ENCODE results near the gene POLR3E.
A peak's percentile ranks its signal among the peaks of the same experiment; 100 is the strongest.

The POLR3E gene

GRCh38 chr16:22297114-22297870 lies at the start of gene POLR3E:
Gene POLR3E, plus strand, starts transcription at chr16:22297409. Its CDS starts 5,560 bp downstream, at chr16:22302969.
- H3K36me3 ChIP-seq (ENCODE audit: control insufficient read depth, insufficient read depth, low read length) = 0 out of 2 replicates have a peak, but pooled peaks cover 3% of the 10 kb centered on the region
- WGBS (ENCODE audit: insufficient coverage, insufficient read length) = no CpG with 5 or more reads among the region's 76 CpGs
- no peaks in the 10 kb centered on the region for H3K4me1 ChIP-seq (ENCODE audit: control insufficient read depth, insufficient read depth, low read length)
- no peaks in the 10 kb centered on the region for H3K27me3 ChIP-seq (ENCODE audit: control insufficient read depth, insufficient read depth, low read length)
- no peak within 1 kb of the TSS for H3K27ac ChIP-seq (ENCODE audit: low read length)
- H3K9me3 ChIP-seq (ENCODE audit: control insufficient read depth, insufficient read depth, low read length) = no peaks in the 10 kb centered on the region
- H3K4me3 ChIP-seq (ENCODE audit: low read length) = peak within 1 kb of the TSS; percentile 73
- peak; percentile 88 for DNase-seq (ENCODE audit: low read depth, low spot score)

GRCh38 chr16:22250522-22250921 lies 46.7 kb upstream of the POLR3E start:
- Histone ChIP-seq H3K36me3 (ENCODE audit: control insufficient read depth, insufficient read depth, low read length) (peaks cover 5% of the 10 kb centered on the region; the same call in 1 of the 2 replicates), H3K27me3 (ENCODE audit: control insufficient read depth, insufficient read depth, low read length) (no peaks in the 10 kb centered on the region), H3K4me1 (ENCODE audit: control insufficient read depth, insufficient read depth, low read length) (no peaks in the 10 kb centered on the region), H3K27ac (ENCODE audit: low read length) (no peak overlapping the region), H3K4me3 (ENCODE audit: low read length) (no peak overlapping the region), H3K9me3 (ENCODE audit: control insufficient read depth, insufficient read depth, low read length) (no peaks in the 10 kb centered on the region)
- no peak for DNase-seq (ENCODE audit: low read depth, low spot score)
- WGBS (ENCODE audit: insufficient coverage, insufficient read length) = no CpG with 5 or more reads among the region's 6 CpGs

DNA sequence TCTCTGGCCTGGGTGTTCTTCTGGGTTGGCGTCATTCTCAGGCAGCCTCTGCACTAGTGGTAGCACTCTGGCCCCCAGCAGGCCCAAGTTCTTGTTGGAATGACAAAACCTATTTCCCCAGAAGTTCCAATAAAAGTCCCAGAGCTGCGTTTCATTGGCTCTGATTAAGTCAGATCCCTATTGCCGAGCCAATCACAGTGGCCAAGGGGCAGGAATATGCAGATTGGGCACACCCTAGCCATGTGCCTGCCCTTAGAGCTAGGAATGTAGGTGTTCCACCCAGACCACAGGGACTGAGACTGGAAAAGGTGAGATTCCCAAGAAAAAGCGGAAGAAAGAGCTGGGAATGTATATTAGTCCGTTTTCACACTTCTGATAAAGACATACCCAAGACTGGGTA lies 44.9 kb upstream of the POLR3E start:
- H3K27me3 ChIP-seq (ENCODE audit: control insufficient read depth, insufficient read depth, low read length) = no peaks in the 10 kb centered on the region
- peak; percentile 4 for DNase-seq (ENCODE audit: low read depth, low spot score)
- H3K36me3 ChIP-seq (ENCODE audit: control insufficient read depth, insufficient read depth, low read length) = peaks cover 13% of the 10 kb centered on the region; the same call in 1 of the 2 replicates
- no CpG with 5 or more reads among the region's 5 CpGs for WGBS (ENCODE audit: insufficient coverage, insufficient read length)
- no peaks in the 10 kb centered on the region for H3K9me3 ChIP-seq (ENCODE audit: control insufficient read depth, insufficient read depth, low read length)
- no peak overlapping the region for H3K27ac ChIP-seq (ENCODE audit: low read length)
- no peaks in the 10 kb centered on the region for H3K4me1 ChIP-seq (ENCODE audit: control insufficient read depth, insufficient read depth, low read length)
- H3K4me3 ChIP-seq (ENCODE audit: low read length) = no peak overlapping the region

DNA sequence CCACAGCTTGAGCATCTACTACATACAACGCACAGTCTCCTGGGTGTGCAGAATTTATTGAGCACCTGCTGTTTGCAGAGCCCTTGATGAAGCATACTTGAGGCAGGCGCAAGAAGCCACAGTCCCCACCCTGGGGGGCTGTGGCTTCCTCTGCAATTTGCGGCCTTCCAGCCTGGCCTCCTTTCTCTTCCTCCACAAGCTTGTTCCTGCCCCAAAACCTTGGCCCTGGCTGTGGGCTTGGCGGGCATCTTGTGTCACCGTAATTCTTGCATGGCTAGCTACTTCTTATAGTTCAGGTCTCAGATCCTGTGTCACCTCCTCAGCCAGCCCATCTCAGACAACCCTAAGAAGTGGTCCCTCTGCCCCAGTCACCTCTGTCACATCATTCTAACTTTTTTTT lies 43.9 kb upstream of the POLR3E start:
- no peaks in the 10 kb centered on the region for H3K4me1 ChIP-seq (ENCODE audit: control insufficient read depth, insufficient read depth, low read length)
- DNase-seq (ENCODE audit: low read depth, low spot score) = no peak
- H3K27ac ChIP-seq (ENCODE audit: low read length) = no peak overlapping the region
- H3K36me3 ChIP-seq (ENCODE audit: control insufficient read depth, insufficient read depth, low read length) = peaks cover 15% of the 10 kb centered on the region
- no peaks in the 10 kb centered on the region for H3K27me3 ChIP-seq (ENCODE audit: control insufficient read depth, insufficient read depth, low read length)
- no CpG with 5 or more reads among the region's 5 CpGs for WGBS (ENCODE audit: insufficient coverage, insufficient read length)
- H3K4me3 ChIP-seq (ENCODE audit: low read length) = no peak overlapping the region
- no peaks in the 10 kb centered on the region for H3K9me3 ChIP-seq (ENCODE audit: control insufficient read depth, insufficient read depth, low read length)

DNA sequence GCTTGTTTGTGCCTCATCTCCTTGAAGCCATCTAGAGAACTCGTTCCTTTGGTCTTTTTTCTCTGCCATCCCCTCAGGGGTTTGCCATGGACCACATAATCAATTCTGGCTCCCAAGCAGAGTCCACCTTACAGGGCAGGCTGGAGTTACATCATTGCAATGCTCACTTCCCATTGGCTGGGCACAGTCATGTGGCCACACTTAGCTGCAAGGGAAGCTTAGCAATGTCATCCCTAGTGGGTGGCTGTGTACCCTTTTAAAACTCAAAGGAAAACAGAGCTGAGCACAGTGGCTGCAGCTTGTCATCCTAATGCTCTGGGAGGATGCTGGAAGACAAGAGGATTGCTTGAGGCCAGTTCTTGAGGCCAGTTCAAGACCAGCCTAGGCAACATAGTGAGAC lies 41.9 kb upstream of the POLR3E start:
- H3K4me3 ChIP-seq (ENCODE audit: low read length) = no peak overlapping the region
- no peak overlapping the region for H3K27ac ChIP-seq (ENCODE audit: low read length)
- H3K36me3 ChIP-seq (ENCODE audit: control insufficient read depth, insufficient read depth, low read length) = peaks cover 16% of the 10 kb centered on the region
- H3K9me3 ChIP-seq (ENCODE audit: control insufficient read depth, insufficient read depth, low read length) = no peaks in the 10 kb centered on the region
- DNase-seq (ENCODE audit: low read depth, low spot score) = no peak
- H3K27me3 ChIP-seq (ENCODE audit: control insufficient read depth, insufficient read depth, low read length) = no peaks in the 10 kb centered on the region
- no peaks in the 10 kb centered on the region for H3K4me1 ChIP-seq (ENCODE audit: control insufficient read depth, insufficient read depth, low read length)
- no CpG with 5 or more reads among the region's 1 CpG for WGBS (ENCODE audit: insufficient coverage, insufficient read length)

GRCh38 chr16:22257440-22257839 lies 39.8 kb upstream of the POLR3E start:
- Histone ChIP-seq H3K9me3 (ENCODE audit: control insufficient read depth, insufficient read depth, low read length) (no peaks in the 10 kb centered on the region), H3K27me3 (ENCODE audit: control insufficient read depth, insufficient read depth, low read length) (no peaks in the 10 kb centered on the region), H3K4me1 (ENCODE audit: control insufficient read depth, insufficient read depth, low read length) (no peaks in the 10 kb centered on the region), H3K36me3 (ENCODE audit: control insufficient read depth, insufficient read depth, low read length) (peaks cover 19% of the 10 kb centered on the region), H3K4me3 (ENCODE audit: low read length) (no peak overlapping the region), H3K27ac (ENCODE audit: low read length) (no peak overlapping the region)
- DNase-seq (ENCODE audit: low read depth, low spot score) = no peak
- WGBS (ENCODE audit: insufficient coverage, insufficient read length) = no CpG with 5 or more reads among the region's 13 CpGs

GRCh38 chr16:22260490-22260889 lies 36.7 kb upstream of the POLR3E start:
- H3K36me3 ChIP-seq (ENCODE audit: control insufficient read depth, insufficient read depth, low read length) = peaks cover 19% of the 10 kb centered on the region

DNA sequence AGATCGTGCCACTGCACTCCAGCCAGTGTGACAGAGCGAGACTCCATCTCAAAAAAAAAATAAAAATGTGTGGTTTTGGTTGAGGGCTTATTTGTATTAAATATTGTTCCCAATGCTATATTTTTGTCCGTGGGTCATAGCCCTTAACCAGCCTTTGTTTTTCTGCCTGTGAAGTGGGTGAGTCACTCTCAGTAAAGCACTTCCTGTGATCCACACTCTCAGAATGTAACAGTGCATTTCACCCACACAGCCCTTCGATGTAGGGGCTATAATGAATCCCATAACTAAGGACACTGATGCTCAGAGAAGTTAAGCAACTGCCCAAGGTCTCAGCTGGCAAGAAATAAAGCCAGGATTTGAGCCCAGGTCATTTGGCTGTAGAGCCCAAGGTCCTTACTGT lies 34.7 kb upstream of the POLR3E start:
- no peak overlapping the region for H3K27ac ChIP-seq (ENCODE audit: low read length)
- H3K4me1 ChIP-seq (ENCODE audit: control insufficient read depth, insufficient read depth, low read length) = no peaks in the 10 kb centered on the region
- H3K9me3 ChIP-seq (ENCODE audit: control insufficient read depth, insufficient read depth, low read length) = no peaks in the 10 kb centered on the region
- H3K36me3 ChIP-seq (ENCODE audit: control insufficient read depth, insufficient read depth, low read length) = peaks cover 9% of the 10 kb centered on the region
- WGBS (ENCODE audit: insufficient coverage, insufficient read length) = no CpG with 5 or more reads among the region's 4 CpGs
- H3K4me3 ChIP-seq (ENCODE audit: low read length) = no peak overlapping the region
- no peaks in the 10 kb centered on the region for H3K27me3 ChIP-seq (ENCODE audit: control insufficient read depth, insufficient read depth, low read length)
- no peak for DNase-seq (ENCODE audit: low read depth, low spot score)

More at GRCh38 chr16:22260490-22260889, 36.7 kb upstream of the POLR3E start:
- no CpG with 5 or more reads among the region's 3 CpGs for WGBS (ENCODE audit: insufficient coverage, insufficient read length)
- H3K27ac ChIP-seq (ENCODE audit: low read length) = no peak overlapping the region
- no peaks in the 10 kb centered on the region for H3K4me1 ChIP-seq (ENCODE audit: control insufficient read depth, insufficient read depth, low read length)
- no peak for DNase-seq (ENCODE audit: low read depth, low spot score)
- H3K9me3 ChIP-seq (ENCODE audit: control insufficient read depth, insufficient read depth, low read length) = no peaks in the 10 kb centered on the region
- no peaks in the 10 kb centered on the region for H3K27me3 ChIP-seq (ENCODE audit: control insufficient read depth, insufficient read depth, low read length)
- H3K4me3 ChIP-seq (ENCODE audit: low read length) = no peak overlapping the region

- Histone ChIP-seq H3K4me3 (ENCODE audit: low read length) (no peak overlapping the region), H3K36me3 (ENCODE audit: control insufficient read depth, insufficient read depth, low read length) (peaks cover 8% of the 10 kb centered on the region), H3K27ac (ENCODE audit: low read length) (no peak overlapping the region), H3K27me3 (ENCODE audit: control insufficient read depth, insufficient read depth, low read length) (no peaks in the 10 kb centered on the region), H3K9me3 (ENCODE audit: control insufficient read depth, insufficient read depth, low read length) (no peaks in the 10 kb centered on the region), H3K4me1 (ENCODE audit: control insufficient read depth, insufficient read depth, low read length) (no peaks in the 10 kb centered on the region)
- DNase-seq (ENCODE audit: low read depth, low spot score) = no peak
- no CpG with 5 or more reads among the region's 7 CpGs for WGBS (ENCODE audit: insufficient coverage, insufficient read length)
Measured at GRCh38 chr16:22264786-22265185, 32.4 kb upstream of the POLR3E start.

DNA sequence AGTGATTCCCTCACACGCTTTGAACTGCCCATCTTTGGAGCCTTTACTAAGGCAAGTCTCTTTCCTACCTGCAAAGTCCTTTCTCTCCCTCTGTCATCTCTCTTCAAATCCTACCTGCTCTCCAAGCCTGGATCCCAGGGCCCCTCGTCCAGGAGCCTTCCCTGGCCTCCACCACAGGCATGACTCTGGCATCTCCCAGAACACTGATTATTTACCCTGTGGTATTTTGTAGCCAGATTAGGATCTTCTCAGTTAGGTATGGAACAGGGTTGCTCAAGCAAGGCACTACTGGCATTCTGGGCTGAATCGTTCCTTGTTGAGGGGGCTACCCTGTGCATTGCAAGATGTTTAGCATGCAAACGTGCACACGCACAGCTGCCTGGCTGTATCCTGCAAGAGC lies 31.9 kb upstream of the POLR3E start:
- no peaks in the 10 kb centered on the region for H3K9me3 ChIP-seq (ENCODE audit: control insufficient read depth, insufficient read depth, low read length)
- peaks cover 6% of the 10 kb centered on the region for H3K36me3 ChIP-seq (ENCODE audit: control insufficient read depth, insufficient read depth, low read length)
- H3K4me1 ChIP-seq (ENCODE audit: control insufficient read depth, insufficient read depth, low read length) = no peaks in the 10 kb centered on the region
- H3K27me3 ChIP-seq (ENCODE audit: control insufficient read depth, insufficient read depth, low read length) = no peaks in the 10 kb centered on the region
- no CpG with 5 or more reads among the region's 5 CpGs for WGBS (ENCODE audit: insufficient coverage, insufficient read length)
- no peak for DNase-seq (ENCODE audit: low read depth, low spot score)
- no peak overlapping the region for H3K4me3 ChIP-seq (ENCODE audit: low read length)
- H3K27ac ChIP-seq (ENCODE audit: low read length) = no peak overlapping the region

- Histone ChIP-seq H3K27me3 (ENCODE audit: control insufficient read depth, insufficient read depth, low read length) (no peaks in the 10 kb centered on the region), H3K9me3 (ENCODE audit: control insufficient read depth, insufficient read depth, low read length) (no peaks in the 10 kb centered on the region), H3K4me1 (ENCODE audit: control insufficient read depth, insufficient read depth, low read length) (no peaks in the 10 kb centered on the region), H3K4me3 (ENCODE audit: low read length) (no peak overlapping the region), H3K36me3 (ENCODE audit: control insufficient read depth, insufficient read depth, low read length) (peaks cover 4% of the 10 kb centered on the region; the same call in 1 of the 2 replicates), H3K27ac (ENCODE audit: low read length) (no peak overlapping the region)
- WGBS (ENCODE audit: insufficient coverage, insufficient read length) = no CpG with 5 or more reads among the region's 19 CpGs
- DNase-seq (ENCODE audit: low read depth, low spot score) = no peak
Measured at GRCh38 chr16:22266546-22266945, 30.7 kb upstream of the POLR3E start.
